Erythroblast (primary cell): ENCODE results near the gene STT3B.
A peak's percentile ranks its signal among the peaks of the same experiment; 100 is the strongest.

Experiments used
- DNase-seq, 2 experiments: peaks; one replicate each; lab custom pipeline; 2025; lab: John Stamatoyannopoulos, UW
- GATA1 ChIP-seq: IDR thresholded peaks from 2 replicates; pipeline ENCODE4 v1.6.1; 2011; ENCODE audit warnings: low read depth, mild to moderate bottlenecking, control low read depth, low read length, moderate library complexity
- POLR2A ChIP-seq: IDR thresholded peaks from 2 replicates; pipeline ENCODE4 v1.6.1; 2011; ENCODE audit warnings: mild to moderate bottlenecking, low read length

Gene STT3B

GRCh38 chr3:31577232-31577631 is 44.5 kb downstream of the STT3B start:
- no peak for DNase-seq
- no peak for TF ChIP-seq POLR2A
- TF ChIP-seq GATA1 = no peak

- DNase-seq = no peak
- TF ChIP-seq GATA1 (no peak), POLR2A (no peak)
Measured at GRCh38 chr3:31579828-31580227, 47.1 kb downstream of the STT3B start.

DNA sequence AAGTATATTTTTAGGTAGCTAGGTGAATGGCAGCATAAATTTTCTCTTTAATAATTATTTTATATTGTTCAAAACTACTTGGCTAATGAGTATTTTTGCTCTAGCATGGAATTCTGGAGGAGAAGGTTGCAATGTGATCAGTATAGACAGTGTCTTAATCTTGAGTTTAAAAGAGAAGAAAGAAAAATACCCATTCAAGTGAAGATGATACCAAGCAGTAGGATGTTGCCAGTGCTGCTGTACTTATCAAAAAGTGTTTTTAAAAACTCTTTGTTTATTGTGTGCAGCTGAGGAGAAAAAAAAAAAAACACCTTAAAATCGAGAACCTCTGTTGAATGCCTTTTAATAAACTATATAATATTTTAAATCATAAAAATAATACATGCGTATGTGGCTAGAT is 47.9 kb downstream of the STT3B start:
- TF ChIP-seq POLR2A = no peak
- TF ChIP-seq GATA1 = no peak
- DNase-seq = no peak

- TF ChIP-seq POLR2A (no peak), GATA1 (no peak)
- DNase-seq = no peak
Measured at GRCh38 chr3:31581660-31582059, 48.9 kb downstream of the STT3B start.

- no peak for DNase-seq
Measured at GRCh38 chr3:31589228-31589627, 56.5 kb downstream of the STT3B start.

DNA sequence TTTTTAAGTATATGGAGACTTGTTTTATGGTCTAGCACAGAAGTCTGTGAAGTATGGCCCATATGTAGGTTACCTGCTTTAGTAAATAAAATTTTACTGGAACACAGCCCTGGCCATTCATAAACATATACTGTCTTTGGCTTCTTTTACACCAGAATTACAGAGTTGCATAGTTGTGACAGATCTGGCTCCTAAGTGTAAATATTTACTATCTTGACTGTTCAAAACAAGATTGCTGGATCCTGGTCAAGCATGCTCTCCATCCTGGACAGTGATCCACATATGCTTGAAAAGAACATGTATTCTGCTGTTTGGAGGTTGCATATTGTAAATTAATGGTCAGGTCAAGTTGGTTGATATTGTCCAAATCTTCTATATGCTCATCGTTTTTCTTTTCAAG is 57.9 kb downstream of the STT3B start:
- no peak for DNase-seq
- TF ChIP-seq GATA1 (no peak), POLR2A (no peak)

More at GRCh38 chr3:31589228-31589627, 56.5 kb downstream of the STT3B start:
- TF ChIP-seq GATA1 = no peak
- no peak for TF ChIP-seq POLR2A

DNA sequence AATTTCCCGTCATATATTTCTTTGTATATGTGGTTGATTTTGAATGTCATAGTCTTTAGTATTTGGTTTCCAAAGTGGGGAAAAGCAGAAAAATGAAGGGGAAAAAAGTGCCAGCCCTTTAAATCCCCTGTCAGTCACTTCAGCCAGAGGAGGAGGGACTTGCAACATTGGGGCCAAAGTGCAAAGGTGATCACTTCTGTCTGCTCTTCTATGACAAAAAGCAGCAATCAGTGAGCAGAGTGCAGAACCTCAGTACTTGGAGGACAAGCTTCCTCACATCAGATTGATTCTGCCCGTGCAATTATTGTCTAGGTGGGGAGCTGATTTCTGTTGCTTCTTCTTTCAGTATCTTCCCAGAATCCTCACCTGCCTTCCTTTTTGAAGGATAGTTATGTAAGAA is 60.0 kb downstream of the STT3B start:
- TF ChIP-seq GATA1 (no peak), POLR2A (no peak)
- DNase-seq = no peak

- TF ChIP-seq GATA1 (no peak), POLR2A (no peak)
- DNase-seq = no peak
Measured at GRCh38 chr3:31596176-31596575, 63.5 kb downstream of the STT3B start.

DNA sequence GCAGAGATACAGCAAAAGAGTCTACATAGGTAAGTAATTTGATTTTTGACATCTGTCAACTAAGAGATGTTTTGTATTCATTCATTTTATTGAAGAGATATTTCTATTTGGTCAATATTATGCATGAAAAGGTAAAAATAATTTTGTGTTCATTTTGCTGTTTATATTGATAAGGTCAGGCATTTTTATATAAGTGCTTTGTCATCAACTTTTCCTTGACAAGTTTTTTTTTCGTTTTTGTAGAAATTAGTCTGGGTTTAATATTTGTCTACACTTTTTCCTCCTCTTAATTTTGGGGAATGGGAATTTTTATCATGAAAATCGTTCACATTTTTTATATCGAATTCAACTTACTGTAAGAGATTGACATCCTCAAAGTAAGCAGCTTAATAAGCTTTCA is 67.7 kb downstream of the STT3B start:
- DNase-seq = no peak
- no peak for TF ChIP-seq GATA1
- no peak for TF ChIP-seq POLR2A

DNA sequence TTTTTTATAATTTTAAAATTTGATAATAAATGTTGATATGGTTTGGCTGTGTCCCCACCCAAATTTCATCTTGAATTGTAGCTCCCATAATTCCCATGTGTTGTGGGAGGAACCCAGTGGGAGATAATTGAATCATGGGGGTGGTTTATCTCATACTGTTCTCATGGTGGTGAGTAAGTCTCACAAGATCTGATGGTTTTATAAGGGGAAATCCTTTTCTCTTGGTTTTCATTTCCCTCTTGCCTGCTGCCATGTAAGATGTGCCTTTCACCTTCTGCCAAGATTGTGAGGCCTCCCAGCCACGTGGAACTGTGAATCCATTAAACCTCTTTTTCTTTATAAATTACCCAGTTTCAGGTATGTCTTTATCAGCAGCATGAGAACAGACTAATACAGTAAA is 72.6 kb downstream of the STT3B start:
- peak in 1 of 2 experiments; percentile 3 for DNase-seq

GRCh38 chr3:31606453-31606852 is 73.7 kb downstream of the STT3B start:
- TF ChIP-seq POLR2A (no peak), GATA1 (no peak)
- peak; percentile 11 to 29 for DNase-seq

GRCh38 chr3:31610700-31611275 is 78.1 kb downstream of the STT3B start:
- TF ChIP-seq GATA1 = no peak
- TF ChIP-seq POLR2A = no peak
- DNase-seq = peak; percentile 1 to 26

GRCh38 chr3:31613177-31613576 is 80.5 kb downstream of the STT3B start:
- DNase-seq = no peak
- no peak for TF ChIP-seq POLR2A
- no peak for TF ChIP-seq GATA1

- no peak for DNase-seq
Measured at GRCh38 chr3:31613654-31614053, 80.9 kb downstream of the STT3B start.

DNA sequence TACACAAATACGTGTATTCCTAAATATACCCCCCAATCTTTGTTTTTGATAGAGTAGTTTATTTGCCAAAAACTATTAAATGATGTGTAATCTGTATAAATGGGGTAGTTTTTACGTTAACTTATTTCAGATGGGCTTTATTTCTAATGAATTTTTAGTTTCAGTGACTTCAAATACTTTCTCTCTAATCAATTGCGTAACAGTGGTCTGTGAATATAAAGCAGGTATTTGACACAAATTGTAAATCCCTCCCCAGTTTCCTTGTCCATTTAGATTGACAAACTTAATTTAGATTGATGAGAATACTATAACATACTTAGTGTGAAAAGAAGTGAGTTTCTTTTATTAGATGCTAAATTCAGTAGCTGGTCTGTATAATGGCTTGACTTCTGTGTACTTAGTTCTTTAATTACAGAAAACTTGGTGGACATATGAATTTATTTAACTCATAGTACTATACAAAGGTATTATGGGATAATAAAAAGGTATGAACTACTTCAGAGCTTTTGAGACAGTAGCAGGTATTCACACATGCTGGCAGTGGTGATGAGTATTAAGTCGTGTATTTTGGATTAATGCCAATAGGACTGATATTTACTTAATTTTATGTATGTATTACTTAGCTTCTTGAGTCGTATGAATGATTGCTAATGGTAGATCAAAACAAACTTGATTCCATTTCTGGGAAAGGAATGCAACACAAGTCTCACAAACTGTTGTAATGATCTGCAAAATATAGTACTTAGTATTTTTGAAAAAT is 81.6 kb downstream of the STT3B start:
- peak in 1 of 2 experiments; percentile 6 for DNase-seq

More at GRCh38 chr3:31613654-31614053, 80.9 kb downstream of the STT3B start:
- TF ChIP-seq POLR2A = no peak
- no peak for TF ChIP-seq GATA1

DNA sequence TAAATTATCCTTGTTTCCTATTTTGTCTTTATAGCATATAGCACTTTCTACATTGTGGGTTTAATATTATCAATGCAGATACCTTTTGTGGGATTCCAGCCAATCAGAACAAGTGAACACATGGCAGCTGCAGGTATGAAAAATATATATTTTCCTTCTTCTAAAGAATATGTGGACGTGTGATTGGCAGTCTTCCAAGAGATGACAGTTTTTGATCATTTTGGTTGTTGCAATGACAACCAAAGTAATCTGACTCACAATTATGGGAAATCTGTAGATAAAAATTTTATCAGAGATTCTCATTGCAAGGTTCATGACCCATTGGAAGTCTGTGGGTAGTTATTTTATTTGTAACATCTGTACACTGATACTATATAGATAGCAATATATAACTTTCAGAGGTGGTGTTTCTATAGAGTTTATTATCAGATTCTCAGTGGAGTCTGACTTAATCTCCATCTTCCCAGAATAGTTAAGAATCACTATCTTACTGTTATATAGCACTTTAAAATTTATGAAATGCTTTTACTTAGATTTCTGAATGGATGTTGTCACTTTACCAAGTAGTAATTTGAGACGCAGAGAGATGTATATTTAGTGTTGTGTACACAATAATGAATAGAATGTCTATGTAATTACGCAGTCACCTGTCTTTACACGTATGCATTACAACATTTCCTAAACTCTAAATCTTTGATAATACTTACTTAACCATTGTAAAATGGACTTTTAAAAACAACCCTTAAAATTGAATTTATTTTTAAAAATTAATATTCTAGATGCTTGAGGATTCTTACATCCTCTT is 82.5 kb downstream of the STT3B start:
- peak; percentile 6 to 50 for DNase-seq
- TF ChIP-seq POLR2A = no peak
- no peak for TF ChIP-seq GATA1

More for the DNA sequence above, 81.6 kb downstream of the STT3B start:
- TF ChIP-seq POLR2A = no peak
- TF ChIP-seq GATA1 = no peak
